ENCODE data around the gene NRARP.

- TF ChIP-seq CTCF (IDR thresholded peaks at IDR 0.05) (no peak), EZH2 (IDR thresholded peaks at IDR 0.05) (no peak)
Observed at GRCh38 chr9:137309368-137310188, 7.5 kb upstream of the NRARP start.

Measured in neural progenitor cell (in vitro differentiated cells).